NCI-H226 (cell line): ENCODE data around the gene CTSH.
A peak's percentile ranks its signal among the peaks of the same experiment; 100 is the strongest.

Experiments
- DNase-seq: peaks from one replicate; pipeline ENCODE4 v3.0.0-alpha.2; 2015

The CTSH gene

GRCh38 chr15:78977591-78978347 is 32.9 kb upstream of the CTSH start:
- no peak for DNase-seq

- DNase-seq: no peak
Measured at GRCh38 chr15:78977091-78977571, 32.3 kb upstream of the CTSH start.

- no peak for DNase-seq
Measured at GRCh38 chr15:78976691-78977090, 31.8 kb upstream of the CTSH start.

- no peak for DNase-seq
Measured at GRCh38 chr15:78974272-78974918, 29.5 kb upstream of the CTSH start.

- peak; percentile 66 for DNase-seq
Measured at GRCh38 chr15:78969687-78970349, 25.0 kb upstream of the CTSH start.

- DNase-seq: no peak
Measured at GRCh38 chr15:78968539-78969271, 23.9 kb upstream of the CTSH start.

GRCh38 chr15:78968114-78968513 is 23.3 kb upstream of the CTSH start:
- DNase-seq: no peak

- DNase-seq: no peak
Measured at GRCh38 chr15:78960308-78960707, 15.5 kb upstream of the CTSH start.

- DNase-seq: no peak
Measured at GRCh38 chr15:78959360-78959759, 14.5 kb upstream of the CTSH start.

GRCh38 chr15:78957416-78958093 is 12.7 kb upstream of the CTSH start:
- DNase-seq: no peak

- peak; percentile 22 for DNase-seq
Measured at GRCh38 chr15:78956937-78957336, 12.1 kb upstream of the CTSH start.

GRCh38 chr15:78955355-78955754 is 10.5 kb upstream of the CTSH start:
- DNase-seq: no peak

GRCh38 chr15:78951841-78952238 is 7.0 kb upstream of the CTSH start:
- peak; percentile 55 for DNase-seq

GRCh38 chr15:78950902-78951840 is 6.3 kb upstream of the CTSH start:
- DNase-seq: no peak

GRCh38 chr15:78950343-78950742 is 5.5 kb upstream of the CTSH start:
- DNase-seq: no peak

GRCh38 chr15:78949461-78949860 is 4.6 kb upstream of the CTSH start:
- no peak for DNase-seq

GRCh38 chr15:78947506-78947905 is 2.7 kb upstream of the CTSH start:
- DNase-seq: no peak

GRCh38 chr15:78946493-78946892 is 1.6 kb upstream of the CTSH start:
- no peak for DNase-seq

- no peak for DNase-seq
Measured at GRCh38 chr15:78944202-78944625, 632 bp downstream of the CTSH start.

- DNase-seq: peak; percentile 28
Measured at GRCh38 chr15:78943692-78944091, 1.2 kb downstream of the CTSH start.

GRCh38 chr15:78942741-78943140 is 2.1 kb downstream of the CTSH start:
- DNase-seq: no peak
